Loucy (cell line): Measurements from ENCODE around the gene NADK2.

Experiments used
- EZH2phosphoT487 ChIP-seq: fragments of 200-600 bp; IDR thresholded peaks from 2 replicates; pipeline ENCODE4 v1.6.1; 2018; ENCODE audit warnings: antibody characterized with exemption, mild to moderate bottlenecking, moderate library complexity, borderline replicate concordance
- TF ChIP-seq, protein P1 (sequence below): fragments of 200-600 bp; sonication (generic); conservative IDR thresholded peaks from 2 replicates; pipeline ENCODE4 v1.5.1; 2014; ENCODE audit warnings: mild to moderate bottlenecking, antibody characterized with exemption, low read length

DNA sequence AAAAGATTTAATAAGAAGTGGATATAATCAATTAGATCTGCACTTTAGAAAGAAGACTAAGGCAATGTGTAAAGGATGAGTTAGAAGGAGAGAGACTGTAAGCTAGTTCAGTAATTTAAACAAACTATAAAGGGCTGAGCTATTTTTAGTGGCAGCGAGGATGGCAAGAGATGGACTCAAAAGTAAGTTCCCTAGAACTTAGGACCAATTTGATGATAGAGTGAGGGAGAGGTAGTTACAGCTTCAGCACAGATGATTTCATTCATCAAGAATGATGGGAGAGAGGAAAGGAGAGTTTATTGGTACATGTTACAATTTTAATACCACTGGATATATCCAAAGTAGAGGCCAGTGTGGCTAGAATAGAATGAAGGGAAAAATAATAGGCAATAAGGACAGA lies 19.1 kb downstream of the NADK2 start:
- TF ChIP-seq, protein P1, sequence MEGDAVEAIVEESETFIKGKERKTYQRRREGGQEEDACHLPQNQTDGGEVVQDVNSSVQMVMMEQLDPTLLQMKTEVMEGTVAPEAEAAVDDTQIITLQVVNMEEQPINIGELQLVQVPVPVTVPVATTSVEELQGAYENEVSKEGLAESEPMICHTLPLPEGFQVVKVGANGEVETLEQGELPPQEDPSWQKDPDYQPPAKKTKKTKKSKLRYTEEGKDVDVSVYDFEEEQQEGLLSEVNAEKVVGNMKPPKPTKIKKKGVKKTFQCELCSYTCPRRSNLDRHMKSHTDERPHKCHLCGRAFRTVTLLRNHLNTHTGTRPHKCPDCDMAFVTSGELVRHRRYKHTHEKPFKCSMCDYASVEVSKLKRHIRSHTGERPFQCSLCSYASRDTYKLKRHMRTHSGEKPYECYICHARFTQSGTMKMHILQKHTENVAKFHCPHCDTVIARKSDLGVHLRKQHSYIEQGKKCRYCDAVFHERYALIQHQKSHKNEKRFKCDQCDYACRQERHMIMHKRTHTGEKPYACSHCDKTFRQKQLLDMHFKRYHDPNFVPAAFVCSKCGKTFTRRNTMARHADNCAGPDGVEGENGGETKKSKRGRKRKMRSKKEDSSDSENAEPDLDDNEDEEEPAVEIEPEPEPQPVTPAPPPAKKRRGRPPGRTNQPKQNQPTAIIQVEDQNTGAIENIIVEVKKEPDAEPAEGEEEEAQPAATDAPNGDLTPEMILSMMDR = no peak
- TF ChIP-seq EZH2phosphoT487 = no peak
